H1 (cell line): ENCODE data around the gene GNLY. TPM values are rescaled to one million over a fixed set of nuclear protein-coding genes. Genes with fewer than 3 reads are reported as not detected.

Experiments
- CTCF ChIA-PET: fragments of 300-600 bp; sonication (Branson Sonifier 250); formaldehyde crosslinking; loops from one replicate; lab custom pipeline; 2021; ENCODE audit not compliant: partially characterized antibody; lab: Charles Lee
- POLR2A ChIA-PET: fragments of 300-600 bp; sonication (Branson Sonifier 250); formaldehyde crosslinking; loops from one replicate; lab custom pipeline; 2021; ENCODE audit warnings: inconsistent platforms; ENCODE audit not compliant: partially characterized antibody; lab: Charles Lee
- DNase-seq, 2 experiments: peaks; one replicate each; pipeline versions ENCODE4 v3.0.0 to v3.0.0-alpha.2; 2010 to 2022; ENCODE audit warnings: low spot score in 2 of 2, low read depth in 1 of 2, mixed read lengths in 1 of 2
- FAIRE-seq: peaks from 2 replicates; lab custom pipeline; 2011; peaks lifted over from hg19 to GRCh38; lab: Jason Lieb, UNC
- H2AFZ ChIP-seq: 2 replicates; pipeline ENCODE4 v1.8.1; 2012; ENCODE audit warnings: low read length, inconsistent platforms
- H2AK5ac ChIP-seq: 2 replicates; pipeline ENCODE4 v1.6.1; 2013; ENCODE audit warnings: low read depth, low read length
- H2BK120ac ChIP-seq: replicated peaks from 2 replicates; pipeline ENCODE3; 2013; ENCODE audit warnings: low read depth, low read length, inconsistent platforms
- H2BK12ac ChIP-seq: 2 replicates; pipeline ENCODE4 v1.6.1; 2013; ENCODE audit warnings: low read depth, low read length
- H2BK15ac ChIP-seq: 2 replicates; pipeline ENCODE4 v1.6.1; 2013; ENCODE audit warnings: low read length
- H2BK20ac ChIP-seq: 2 replicates; pipeline ENCODE4 v1.6.1; 2013; ENCODE audit warnings: low read length
- H2BK5ac ChIP-seq: 2 replicates; pipeline ENCODE4 v1.6.1; 2013; ENCODE audit warnings: low read depth, low read length
- H3K14ac ChIP-seq: 2 replicates; pipeline ENCODE4 v1.6.1; 2013; ENCODE audit warnings: inconsistent platforms; ENCODE audit not compliant: insufficient read length
- H3K18ac ChIP-seq: 2 replicates; pipeline ENCODE4 v1.6.1; 2013; ENCODE audit warnings: low read length; ENCODE audit errors: extremely low read depth
- H3K23ac ChIP-seq: 2 replicates; pipeline ENCODE4 v1.6.1; 2013; ENCODE audit warnings: inconsistent platforms; ENCODE audit not compliant: insufficient read length
- H3K23me2 ChIP-seq: 2 replicates; pipeline ENCODE4 v1.6.1; 2013; ENCODE audit warnings: low read depth, low read length
- H3K27ac ChIP-seq: 2 replicates; pipeline ENCODE4 v1.6.1; 2011; ENCODE audit warnings: low read depth, low read length, inconsistent platforms
- H3K27me3 ChIP-seq, 4 experiments: replicated peaks in 1 of 4; 1 replicate in 1 of 4; 2 replicates in 3 of 4; pipeline versions ENCODE4 v1.6.1 to v1.8.1; 2011 to 2013; ENCODE audit warnings: low read length in 3 of 4, mild to moderate bottlenecking in 3 of 4, inconsistent platforms in 2 of 4, mixed read lengths in 2 of 4, moderate library complexity in 1 of 4; ENCODE audit not compliant: control insufficient read depth in 3 of 4, insufficient read depth in 3 of 4; ENCODE audit errors: extremely low read depth in 1 of 4
- H3K36me3 ChIP-seq, 4 experiments: 2 replicates each; pipeline versions ENCODE4 v1.6.1 to v1.8.1; 2011 to 2013; ENCODE audit warnings: mild to moderate bottlenecking in 4 of 4, low read length in 3 of 4, moderate library complexity in 2 of 4, control low read depth in 1 of 4, inconsistent platforms in 1 of 4; ENCODE audit not compliant: insufficient read depth in 4 of 4, control insufficient read depth in 2 of 4
- H3K4ac ChIP-seq: replicated peaks from 2 replicates; pipeline ENCODE3; 2013; ENCODE audit warnings: low read length, low read depth, mixed read lengths, inconsistent platforms; ENCODE audit not compliant: insufficient read length
- H3K4me1 ChIP-seq, 4 experiments: replicated peaks in 1 of 4; 1 replicate in 1 of 4; 2 replicates in 3 of 4; pipeline versions ENCODE4 v1.6.1 to v1.8.1; 2011 to 2013; ENCODE audit warnings: low read length in 3 of 4, inconsistent platforms in 2 of 4, mixed read lengths in 1 of 4; ENCODE audit not compliant: insufficient read depth in 4 of 4, control insufficient read depth in 3 of 4
- H3K4me2 ChIP-seq, 2 experiments: 2 replicates each; pipeline versions ENCODE4 v1.6.1 to v1.8.1; 2011 to 2013; ENCODE audit warnings: low read depth in 2 of 2, low read length in 2 of 2, control low read depth in 1 of 2, inconsistent platforms in 1 of 2, mild to moderate bottlenecking in 1 of 2; ENCODE audit not compliant: insufficient read depth in 1 of 2
- H3K4me3 ChIP-seq, 4 experiments: fragments of 200-600, 300-600 bp in 1 of 4; sonication (generic), shearing (Covaris generic), sonication (Bioruptor Twin) in 1 of 4; 2 replicates each; pipeline versions ENCODE4 v1.5.1 to v1.8.1; 2011 to 2016; ENCODE audit warnings: low read length in 4 of 4, low read depth in 3 of 4, control low read depth in 2 of 4, inconsistent platforms in 2 of 4, mild to moderate bottlenecking in 2 of 4, mixed read lengths in 1 of 4, moderate library complexity in 1 of 4; ENCODE audit not compliant: insufficient read depth in 2 of 4; ENCODE audit errors: extremely low read depth in 1 of 4
- H3K56ac ChIP-seq: replicated peaks from 2 replicates; pipeline ENCODE3; 2013; ENCODE audit warnings: low read depth, mild to moderate bottlenecking, mixed read lengths, low read length, inconsistent platforms; ENCODE audit not compliant: insufficient read length
- H3K79me1 ChIP-seq: 2 replicates; pipeline ENCODE4 v1.6.1; 2013; ENCODE audit warnings: low read depth, low read length, control low read depth
- H3K79me2 ChIP-seq, 2 experiments: 2 replicates each; pipeline versions ENCODE4 v1.6.1 to v1.8.1; 2012 to 2013; ENCODE audit warnings: low read length in 2 of 2, mild to moderate bottlenecking in 2 of 2, inconsistent platforms in 1 of 2; ENCODE audit not compliant: insufficient read depth in 2 of 2, control insufficient read depth in 1 of 2
- H3K9ac ChIP-seq, 4 experiments: replicated peaks in 1 of 4; 1 replicate in 1 of 4; 2 replicates in 3 of 4; pipeline versions ENCODE4 v1.6.1 to v1.8.1; 2011 to 2013; ENCODE audit warnings: low read depth in 3 of 4, low read length in 3 of 4, control low read depth in 2 of 4, mild to moderate bottlenecking in 2 of 4, moderate library complexity in 2 of 4, inconsistent platforms in 1 of 4; ENCODE audit errors: extremely low read depth in 1 of 4
- H3K9me3 ChIP-seq, 2 experiments: 2 replicates each; pipeline versions ENCODE4 v1.6.1 to v1.8.1; 2012 to 2013; ENCODE audit warnings: mild to moderate bottlenecking in 2 of 2, moderate library complexity in 2 of 2, control low read depth in 1 of 2, inconsistent platforms in 1 of 2, low read depth in 1 of 2, low read length in 1 of 2, mixed read lengths in 1 of 2; ENCODE audit not compliant: insufficient read depth in 2 of 2
- H4K20me1 ChIP-seq, 2 experiments: replicated peaks in 1 of 2; 2 replicates each; pipeline versions ENCODE3 to v1.8.1; 2011 to 2013; ENCODE audit warnings: inconsistent platforms in 2 of 2, low read length in 2 of 2, mild to moderate bottlenecking in 1 of 2; ENCODE audit not compliant: insufficient read depth in 2 of 2, control insufficient read depth in 1 of 2
- H4K5ac ChIP-seq: 2 replicates; pipeline ENCODE4 v1.6.1; 2013; ENCODE audit warnings: low read length, low read depth, mixed read lengths, inconsistent platforms; ENCODE audit not compliant: insufficient read length
- H4K8ac ChIP-seq: 2 replicates; pipeline ENCODE4 v1.8.0; 2013; ENCODE audit warnings: mild to moderate bottlenecking, moderate library complexity, low read length, inconsistent platforms; ENCODE audit not compliant: insufficient read depth; ENCODE audit errors: extremely low read depth
- H4K91ac ChIP-seq: replicated peaks from 2 replicates; pipeline ENCODE3; 2013; ENCODE audit warnings: low read length, mixed read lengths, inconsistent platforms; ENCODE audit not compliant: insufficient read length
- E2F6 ChIP-seq: IDR thresholded peaks from 2 replicates; pipeline ENCODE4 v1.6.1; 2012; ENCODE audit warnings: inconsistent platforms
- FOSL1 ChIP-seq: IDR thresholded peaks from 2 replicates; pipeline ENCODE4 v1.6.1; 2011; ENCODE audit warnings: mild to moderate bottlenecking, low read depth, low read length, moderate library complexity; ENCODE audit not compliant: insufficient read depth
- GABPA ChIP-seq: IDR thresholded peaks from 2 replicates; pipeline ENCODE4 v1.6.1; 2011; ENCODE audit warnings: mild to moderate bottlenecking, low read length, moderate library complexity, borderline replicate concordance; ENCODE audit not compliant: insufficient read depth
- PHF8 ChIP-seq: fragments of 200-600 bp; sonication (generic); conservative IDR thresholded peaks from 2 replicates; pipeline ENCODE4 v1.7.1; 2012; ENCODE audit warnings: low read depth, mild to moderate bottlenecking, inconsistent platforms, low read length, moderate library complexity
- WGBS, 2 experiments: shearing (Covaris generic) in 1 of 2; methylation state at CpG; one replicate each; pipeline versions ENCODE4 v1.1.6 to v1.1.7; 2013 to 2015; ENCODE audit warnings: low lambda C conversion rate in 2 of 2, mixed read lengths in 2 of 2, inconsistent platforms in 1 of 2, low coverage in 1 of 2, missing lambda C conversion rate in 1 of 2; ENCODE audit not compliant: insufficient replicate concordance in 2 of 2, insufficient coverage in 1 of 2, insufficient read length in 1 of 2; ENCODE audit errors: extremely low coverage in 1 of 2, missing lambda C conversion rate in 1 of 2; 5-methylcytosine and 5-hydroxymethylcytosine counted together
- polyA plus RNA-seq, 7 experiments: library from polyadenylated mRNA; depleted of rRNA in 3 of 7; stranded (reverse) in 5 of 7; unstranded in 2 of 7; fragments of >200 nt in 5 of 7; fragments of 200-250 nt in 2 of 7; gene quantifications; 1 replicate in 5 of 7; 2 replicates in 1 of 7; 4 replicates in 1 of 7; pipeline versions ENCODE4 v1.2.1 to v1.2.3, GENCODE V29; 2011 to 2013; ENCODE audit warnings: missing spikeins in 2 of 7, mixed read lengths in 2 of 7
- total RNA-seq: library from RNA; stranded (reverse); fragmentation: NEBNext Ultra II Directional; extraction: Animal tissue kit (Norgen Biotek cat#: 25700); gene quantifications from 2 replicates; pipeline ENCODE4 v1.2.1, GENCODE V29; 2021

GNLY gene
- total and polyA plus RNA-seq, 2 of the 8 experiments (the other 6 are each of a cell fraction or from before 2014, with no cell fraction given) = 0.03 TPM; not detected in 1

- Histone ChIP-seq H3K23me2 (no peaks in the 10 kb centered on the region; the same call in 1 of the 2 replicates), H4K91ac (no peak overlapping the region), H2AK5ac (no peak overlapping the region), H3K27me3 (peaks cover 0 to 3% (median 2%) of the 10 kb centered on the region in 4 experiments; a peak in 3 of 7 replicates), H3K9me3 (0 out of 4 replicates have a peak, but pooled peaks cover 0 to 3% of the 10 kb centered on the region in 2 experiments), H4K5ac (no peak overlapping the region), H2BK15ac (no peak overlapping the region), H3K79me1 (no peaks in the 10 kb centered on the region), H3K23ac (no peak overlapping the region), H3K14ac (no peak overlapping the region), H3K27ac (no peak overlapping the region), H3K4ac (no peak overlapping the region), H4K8ac (no peak overlapping the region), H3K4me2 (0 out of 4 replicates have a peak overlapping the region, but pooled peaks of 1 of the 2 experiments have one; percentile 32), H3K36me3 (no peaks in the 10 kb centered on the region), H2BK12ac (no peak overlapping the region), H3K4me1 (peaks cover 0 to 7% (median 4%) of the 10 kb centered on the region in 4 experiments; a peak in 2 of 7 replicates), H2BK5ac (no peak overlapping the region), H2BK120ac (no peak overlapping the region), H4K20me1 (no peaks in the 10 kb centered on the region), H3K4me3 (no peak overlapping the region), H2BK20ac (no peak overlapping the region), H3K79me2 (no peaks in the 10 kb centered on the region), H2AFZ (peak overlapping the region; percentile 25; the same call in 1 of the 2 replicates), H3K56ac (no peak overlapping the region), H3K18ac (no peak overlapping the region), H3K9ac (no peak overlapping the region)
- FAIRE-seq = no peak
- DNase-seq = no peak
- CTCF ChIA-PET = interaction anchor here (0.9 to 47.8 kb wide), 18 partner anchors 9 to 337 kb away, joined by 3 to 986 read pairs (median 5); partner anchors contain the start of gene ATOH8
- POLR2A ChIA-PET = interaction anchor here (0.7 to 1.0 kb wide), 3 partner anchors 11 to 28 kb away, joined by 3 read pairs; no protein-coding TSS in a partner anchor
- TF ChIP-seq PHF8 = no peak
- TF ChIP-seq E2F6 = peak; percentile 6; the same call in 1 of the 2 replicates
- TF ChIP-seq FOSL1 = no peak
- no peak for TF ChIP-seq GABPA
- WGBS, 2 experiments = 83% methylated on average over 18 of the region's 19 CpGs; no CpG with 5 or more reads in 1 of the 2 experiments
Observed at GRCh38 chr2:85741833-85742455, 47.8 kb downstream of the GNLY start.
